Measurements from ENCODE around the gene TIAM2. TPM values are rescaled to one million over a fixed set of nuclear protein-coding genes. Genes with fewer than 3 reads are reported as not detected.
A peak's percentile ranks its signal among the peaks of the same experiment; 100 is the strongest.

Gene TIAM2
- total and polyA plus RNA-seq, 2 donors (not counting 3 experiments of a cell fraction or from before 2014, with no cell fraction given): 9.6 to 18.5 TPM

DNA sequence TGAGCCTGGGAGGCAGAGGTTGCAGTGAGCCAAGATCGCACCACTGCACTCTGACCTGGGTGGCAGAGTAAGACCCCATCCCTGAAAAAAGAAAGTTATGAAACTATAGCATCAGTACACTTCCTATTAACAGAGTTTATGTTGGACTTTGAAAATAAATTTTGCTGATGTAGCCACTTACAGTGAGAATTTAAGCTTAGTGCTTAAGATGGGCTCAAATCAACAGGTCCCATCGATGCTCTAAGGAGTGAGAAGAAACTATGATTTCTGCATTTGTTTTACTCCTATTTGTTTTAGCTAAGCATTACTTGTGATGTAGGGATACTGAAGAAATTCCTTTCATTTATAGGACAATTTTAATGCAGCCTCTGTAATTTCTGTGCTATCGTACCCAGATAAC lies 175.4 kb downstream of the TIAM2 start:
- no peaks in the 10 kb centered on the region for H3K36me3 ChIP-seq (ENCODE audit: control insufficient read depth in 2 of 2, extremely low read depth in 1 of 2, insufficient read depth in 2 of 2, low read length in 2 of 2)
- H3K9me3 ChIP-seq (replicated peaks; ENCODE audit: control insufficient read depth, insufficient read depth, low read length): no peaks in the 10 kb centered on the region
- DNase-seq (ENCODE audit: low read depth, low spot score) (no peak), FAIRE-seq (no peak)
- BruUV-seq (replicated peaks): no TSS peak
- no peaks in the 10 kb centered on the region for H4K20me1 ChIP-seq (replicated peaks; ENCODE audit: control insufficient read depth, extremely low read depth, insufficient read depth, low read length)
- no peak overlapping the region for H3K4me3 ChIP-seq (replicated peaks in 1 of 3; ENCODE audit: insufficient read depth in 1 of 3, low read depth in 1 of 3, low read length in 3 of 3)
- no peaks in the 10 kb centered on the region for H3K79me2 ChIP-seq (ENCODE audit: control insufficient read depth, insufficient read depth, low read length)
- H3K27me3 ChIP-seq (ENCODE audit: control insufficient read depth in 2 of 2, insufficient read depth in 2 of 2, low read length in 2 of 2): no peaks in the 10 kb centered on the region
- CTCF ChIA-PET: interaction anchor here (1.0 to 5.7 kb wide), 14 partner anchors 17 to 495 kb away, joined by 3 to 167 read pairs (median 5); no protein-coding TSS in a partner anchor
- no peaks in the 10 kb centered on the region for H3K9me1 ChIP-seq (replicated peaks; ENCODE audit: control insufficient read depth, extremely low read depth, insufficient read depth, low read length)
- H3K4me1 ChIP-seq (ENCODE audit: control insufficient read depth, extremely low read depth, insufficient read depth, low read length): peaks cover 32% of the 10 kb centered on the region
- dilution Hi-C loops (cut with MboI; ENCODE audit: extremely low pct_ligation_motif_present, low sequenced_read_pairs) (no loop called here), intact Hi-C loops (cut with micrococcal nuclease) (loop anchor here (2.0 to 10.0 kb wide), 2 partner anchors 90 to 1016 kb away; no protein-coding TSS in a partner anchor)
- TF ChIP-seq POLR2A (IDR thresholded peaks at IDR 0.05; ENCODE audit: low read depth, low read length) (no peak), EZH2 (IDR thresholded peaks at IDR 0.05; ENCODE audit: borderline replicate concordance, low read depth, low read length, severe bottlenecking) (no peak), GATA2 (IDR thresholded peaks at IDR 0.05; ENCODE audit: insufficient read depth, insufficient read length, low read depth, low read length) (no peak), FOS (IDR thresholded peaks at IDR 0.05; ENCODE audit: borderline replicate concordance, insufficient read depth, low read length) (no peak), POLR2AphosphoS5 (IDR thresholded peaks at IDR 0.05; ENCODE audit: insufficient read depth, low read depth, low read length) (no peak)
- TF ChIP-seq, protein P1, sequence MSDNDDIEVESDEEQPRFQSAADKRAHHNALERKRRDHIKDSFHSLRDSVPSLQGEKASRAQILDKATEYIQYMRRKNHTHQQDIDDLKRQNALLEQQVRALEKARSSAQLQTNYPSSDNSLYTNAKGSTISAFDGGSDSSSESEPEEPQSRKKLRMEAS (IDR thresholded peaks at IDR 0.05; ENCODE audit: insufficient read depth, insufficient read length): no peak
- TF ChIP-seq, protein P2, sequence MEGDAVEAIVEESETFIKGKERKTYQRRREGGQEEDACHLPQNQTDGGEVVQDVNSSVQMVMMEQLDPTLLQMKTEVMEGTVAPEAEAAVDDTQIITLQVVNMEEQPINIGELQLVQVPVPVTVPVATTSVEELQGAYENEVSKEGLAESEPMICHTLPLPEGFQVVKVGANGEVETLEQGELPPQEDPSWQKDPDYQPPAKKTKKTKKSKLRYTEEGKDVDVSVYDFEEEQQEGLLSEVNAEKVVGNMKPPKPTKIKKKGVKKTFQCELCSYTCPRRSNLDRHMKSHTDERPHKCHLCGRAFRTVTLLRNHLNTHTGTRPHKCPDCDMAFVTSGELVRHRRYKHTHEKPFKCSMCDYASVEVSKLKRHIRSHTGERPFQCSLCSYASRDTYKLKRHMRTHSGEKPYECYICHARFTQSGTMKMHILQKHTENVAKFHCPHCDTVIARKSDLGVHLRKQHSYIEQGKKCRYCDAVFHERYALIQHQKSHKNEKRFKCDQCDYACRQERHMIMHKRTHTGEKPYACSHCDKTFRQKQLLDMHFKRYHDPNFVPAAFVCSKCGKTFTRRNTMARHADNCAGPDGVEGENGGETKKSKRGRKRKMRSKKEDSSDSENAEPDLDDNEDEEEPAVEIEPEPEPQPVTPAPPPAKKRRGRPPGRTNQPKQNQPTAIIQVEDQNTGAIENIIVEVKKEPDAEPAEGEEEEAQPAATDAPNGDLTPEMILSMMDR (IDR thresholded peaks at IDR 0.05; ENCODE audit: extremely low read depth in 1 of 2, insufficient read depth in 1 of 2, low read depth in 1 of 2, low read length in 2 of 2): no peak
- H3K9ac ChIP-seq (replicated peaks; ENCODE audit: extremely low read depth, insufficient read depth, low read length): peak overlapping the region; percentile 53
- H3K4me2 ChIP-seq (ENCODE audit: insufficient read depth, low read length): peak overlapping the region; percentile 90
- H3K27ac ChIP-seq (ENCODE audit: insufficient read depth, low read depth, low read length): peak overlapping the region; percentile 94
- POLR2A ChIA-PET: interaction anchor here (0.5 to 1.0 kb wide), 2 partner anchors 328 to 480 kb away, joined by 3 to 4 read pairs; no protein-coding TSS in a partner anchor
- H2AFZ ChIP-seq (ENCODE audit: low read depth, low read length): no peak overlapping the region

Measured in endothelial cell of umbilical vein (primary cell).